IMR-90 (cell line): ENCODE results near the gene RPS27. TPM values are rescaled to one million over a fixed set of nuclear protein-coding genes. Genes with fewer than 3 reads are reported as not detected.

ENCODE experiments used
- ATAC-seq: fragments of 200-7000 bp; cut with Tn5 transposase; 2 replicates; pipeline ENCODE4 v1.9.1; 2020; ENCODE audit warnings: low read depth, mild to moderate bottlenecking, moderate library complexity
- BruUV-seq: library from RNA; stranded (reverse); fragments of 400-500 nt; replicated peaks from 2 replicates; lab custom pipeline; 2021; lab: Mats Ljungman, UMichigan
- CTCF ChIA-PET: fragments of 300-600 bp; formaldehyde crosslinking; extraction: SDS; loops from one replicate; lab custom pipeline; 2021; ENCODE audit warnings: antibody characterized with exemption; lab: Yijun Ruan, JAX
- POLR2A ChIA-PET: fragments of 300-600 bp; sonication (Branson Sonifier 250); formaldehyde crosslinking; loops from one replicate; lab custom pipeline; 2022; ENCODE audit warnings: antibody characterized with exemption; ENCODE audit not compliant: unreplicated experiment; lab: Charles Lee
- DNase-seq: peaks from one replicate; pipeline ENCODE4 v3.0.0; 2013
- H2AFZ ChIP-seq: replicated peaks from 2 replicates; pipeline ENCODE3; 2013; ENCODE audit warnings: low read length, mild to moderate bottlenecking; ENCODE audit not compliant: poor library complexity
- H2AK5ac ChIP-seq: 2 replicates; pipeline ENCODE4 v1.6.1; 2013; ENCODE audit warnings: low read depth, low read length, inconsistent platforms
- H2AK9ac ChIP-seq: replicated peaks from 2 replicates; pipeline ENCODE3; 2013; ENCODE audit warnings: mild to moderate bottlenecking, low read depth, low read length, moderate library complexity; ENCODE audit not compliant: poor library complexity
- H2BK120ac ChIP-seq: 2 replicates; pipeline ENCODE4 v1.6.1; 2013; ENCODE audit warnings: low read depth, low read length, inconsistent platforms
- H2BK15ac ChIP-seq: 3 replicates; pipeline ENCODE4 v1.6.1; 2013; ENCODE audit warnings: low read depth, low read length, inconsistent platforms
- H2BK20ac ChIP-seq: 2 replicates; pipeline ENCODE4 v1.6.1; 2013; ENCODE audit warnings: low read depth, mild to moderate bottlenecking, inconsistent platforms, low read length, moderate library complexity
- H2BK5ac ChIP-seq: 2 replicates; pipeline ENCODE4 v1.6.1; 2013; ENCODE audit warnings: mild to moderate bottlenecking, low read depth, low read length, inconsistent platforms; ENCODE audit not compliant: poor library complexity, severe bottlenecking
- H3K14ac ChIP-seq: replicated peaks from 2 replicates; pipeline ENCODE4 v1.6.1; 2013; ENCODE audit warnings: low read depth, low read length, inconsistent platforms
- H3K18ac ChIP-seq: 2 replicates; pipeline ENCODE4 v1.6.1; 2013; ENCODE audit warnings: low read depth, low read length, control low read depth
- H3K23ac ChIP-seq: 2 replicates; pipeline ENCODE4 v1.6.1; 2013; ENCODE audit warnings: low read depth, low read length, inconsistent platforms
- H3K27ac ChIP-seq: 2 replicates; pipeline ENCODE4 v1.5.1; 2013; ENCODE audit warnings: mild to moderate bottlenecking, control low read depth, low read length; ENCODE audit not compliant: insufficient read depth
- H3K27me3 ChIP-seq: 2 replicates; pipeline ENCODE4 v1.6.1; 2013; ENCODE audit warnings: low read length; ENCODE audit not compliant: control insufficient read depth, insufficient read depth
- H3K36me3 ChIP-seq: 2 replicates; pipeline ENCODE4 v1.6.1; 2013; ENCODE audit warnings: low read length, mixed read lengths; ENCODE audit not compliant: control insufficient read depth, insufficient read depth
- H3K4ac ChIP-seq: 2 replicates; pipeline ENCODE4 v1.6.1; 2013; ENCODE audit warnings: low read depth, low read length, inconsistent platforms
- H3K4me1 ChIP-seq: 2 replicates; pipeline ENCODE4 v1.6.1; 2013; ENCODE audit warnings: low read length, mixed read lengths; ENCODE audit not compliant: control insufficient read depth, insufficient read depth
- H3K4me2 ChIP-seq: 2 replicates; pipeline ENCODE4 v1.6.1; 2013; ENCODE audit warnings: low read depth, mild to moderate bottlenecking, control low read depth, low read length, moderate library complexity
- H3K4me3 ChIP-seq: 2 replicates; pipeline ENCODE4 v1.5.1; 2013; ENCODE audit warnings: low read depth, mild to moderate bottlenecking, control low read depth, low read length, moderate library complexity; ENCODE audit not compliant: insufficient read depth
- H3K56ac ChIP-seq: 2 replicates; pipeline ENCODE4 v1.6.1; 2013; ENCODE audit warnings: low read length, inconsistent platforms; ENCODE audit not compliant: insufficient read depth; ENCODE audit errors: extremely low read depth
- H3K79me1 ChIP-seq, 2 experiments: 2 replicates each; pipeline ENCODE4 v1.6.1; 2013; ENCODE audit warnings: low read length in 2 of 2, inconsistent platforms in 1 of 2, low read depth in 1 of 2
- H3K9ac ChIP-seq: 2 replicates; pipeline ENCODE4 v1.6.1; 2013; ENCODE audit warnings: low read depth, low read length, control low read depth
- H3K9me1 ChIP-seq: 2 replicates; pipeline ENCODE4 v1.6.1; 2013; ENCODE audit warnings: low read length, inconsistent platforms; ENCODE audit not compliant: insufficient read depth
- H3K9me3 ChIP-seq: 2 replicates; pipeline ENCODE4 v1.6.1; 2013; ENCODE audit warnings: low read length; ENCODE audit not compliant: control insufficient read depth, insufficient read depth
- H4K20me1 ChIP-seq: 2 replicates; pipeline ENCODE4 v1.6.1; 2013; ENCODE audit warnings: low read length, inconsistent platforms; ENCODE audit not compliant: insufficient read depth
- H4K5ac ChIP-seq: 2 replicates; pipeline ENCODE4 v1.6.1; 2013; ENCODE audit warnings: mild to moderate bottlenecking, low read depth, low read length, control low read depth
- H4K8ac ChIP-seq, 2 experiments: 2 replicates each; pipeline ENCODE4 v1.6.1; 2013; ENCODE audit warnings: low read depth in 2 of 2, low read length in 2 of 2, control low read depth in 1 of 2, inconsistent platforms in 1 of 2
- H4K91ac ChIP-seq: 2 replicates; pipeline ENCODE4 v1.6.1; 2013; ENCODE audit warnings: low read depth, low read length, inconsistent platforms; ENCODE audit not compliant: insufficient read depth
- BHLHE40 ChIP-seq: fragments of 150-350 bp; IDR thresholded peaks from 2 replicates; pipeline ENCODE4 v1.6.1; 2016; ENCODE audit warnings: mild to moderate bottlenecking, low read depth, low read length
- CEBPB ChIP-seq: IDR thresholded peaks from 2 replicates; pipeline ENCODE4 v1.6.1; 2012; ENCODE audit warnings: low read depth, low read length, improper control_type of control experiment
- CHD1 ChIP-seq: IDR thresholded peaks from 2 replicates; pipeline ENCODE4 v1.6.1; 2012; ENCODE audit warnings: low read depth, low read length, improper control_type of control experiment
- FOS ChIP-seq: fragments of 150-350 bp; IDR thresholded peaks from 2 replicates; pipeline ENCODE4 v1.6.1; 2016; ENCODE audit warnings: low read depth, low read length
- MAFK ChIP-seq: IDR thresholded peaks from 2 replicates; pipeline ENCODE4 v1.6.1; 2012; ENCODE audit warnings: low read depth, low read length, improper control_type of control experiment
- MAZ ChIP-seq: IDR thresholded peaks from 2 replicates; pipeline ENCODE4 v1.6.1; 2012; ENCODE audit warnings: low read depth, mild to moderate bottlenecking, low read length, improper control_type of control experiment, moderate library complexity, borderline replicate concordance
- MXI1 ChIP-seq: IDR thresholded peaks from 2 replicates; pipeline ENCODE4 v1.6.1; 2012; ENCODE audit warnings: low read depth, mild to moderate bottlenecking, low read length, moderate library complexity, borderline replicate concordance
- NFE2L2 ChIP-seq: fragments of 150-350 bp; IDR thresholded peaks from 2 replicates; pipeline ENCODE4 v1.6.1; 2016; ENCODE audit warnings: low read depth, mild to moderate bottlenecking, low read length
- POLR2A ChIP-seq: IDR thresholded peaks from 2 replicates; pipeline ENCODE4 v1.6.1; 2012; ENCODE audit warnings: mild to moderate bottlenecking, low read depth, low read length
- RAD21 ChIP-seq: IDR thresholded peaks from 2 replicates; pipeline ENCODE4 v1.6.1; 2012; ENCODE audit warnings: low read length, improper control_type of control experiment
- RCOR1 ChIP-seq: IDR thresholded peaks from 2 replicates; pipeline ENCODE4 v1.6.1; 2012; ENCODE audit warnings: mild to moderate bottlenecking, low read length, improper control_type of control experiment; ENCODE audit not compliant: insufficient replicate concordance
- RFX5 ChIP-seq: IDR thresholded peaks from 2 replicates; pipeline ENCODE4 v1.8.0; 2012; ENCODE audit warnings: low read depth, mild to moderate bottlenecking, low read length, moderate library complexity
- SMC3 ChIP-seq: fragments of 150-350 bp; IDR thresholded peaks from 2 replicates; pipeline ENCODE4 v1.6.1; 2016; ENCODE audit warnings: low read depth, mild to moderate bottlenecking, antibody characterized with exemption, low read length, moderate library complexity
- WGBS, 2 experiments: methylation state at CpG; one replicate each; pipeline versions ENCODE4 v1.1.5 to v1.1.7; 2013; ENCODE audit warnings: missing lambda C conversion rate in 2 of 2; ENCODE audit not compliant: insufficient read length in 1 of 2; ENCODE audit errors: extremely low coverage in 2 of 2; 5-methylcytosine and 5-hydroxymethylcytosine counted together
- dilution Hi-C: fragments of 300-500 bp; cut with HindIII; formaldehyde crosslinking; loops from one replicate; pipeline ENCODE4 v1.14.3; 2018; ENCODE audit warnings: low sequenced_read_pairs; ENCODE audit not compliant: unreplicated experiment
- in situ Hi-C: fragments of 300-500 bp; cut with MboI; formaldehyde crosslinking; loops from 3 replicates; pipeline ENCODE4 v1.14.3; 2019; ENCODE audit warnings: low sequenced_read_pairs, inconsistent platforms, mixed read lengths
- intact Hi-C: fragments of 100-400 bp; cut with micrococcal nuclease; formaldehyde crosslinking; loops from 2 replicates; pipeline ENCODE4 v1.10.0; 2022
- polyA plus RNA-seq, 3 experiments: library from polyadenylated mRNA; depleted of rRNA; stranded (reverse); fragments of >200 nt; gene quantifications; 2 replicates each; pipeline ENCODE4 v1.2.3, GENCODE V29; 2012; ENCODE audit warnings: low replicate concordance in 1 of 3
- total RNA-seq: library from RNA; depleted of rRNA; stranded (reverse); fragments of >200 nt; gene quantifications from 2 replicates; pipeline ENCODE4 v1.2.3, GENCODE V29; 2012
- TF ChIP-seq, protein P1 (sequence below): fragments of 150-350 bp; IDR thresholded peaks from 2 replicates; pipeline ENCODE4 v1.6.1; 2017; ENCODE audit warnings: mild to moderate bottlenecking, antibody characterized with exemption, low read length, low read depth
- TF ChIP-seq, protein P2 (sequence below): conservative IDR thresholded peaks from 2 replicates; pipeline ENCODE4 v1.5.1; 2012; ENCODE audit warnings: mild to moderate bottlenecking, low read depth, low read length, improper control_type of control experiment

RPS27 gene
- total and polyA plus RNA-seq, 2 of the 4 experiments (the other 2 are of a cell fraction) = 320 to 6,236 TPM

DNA sequence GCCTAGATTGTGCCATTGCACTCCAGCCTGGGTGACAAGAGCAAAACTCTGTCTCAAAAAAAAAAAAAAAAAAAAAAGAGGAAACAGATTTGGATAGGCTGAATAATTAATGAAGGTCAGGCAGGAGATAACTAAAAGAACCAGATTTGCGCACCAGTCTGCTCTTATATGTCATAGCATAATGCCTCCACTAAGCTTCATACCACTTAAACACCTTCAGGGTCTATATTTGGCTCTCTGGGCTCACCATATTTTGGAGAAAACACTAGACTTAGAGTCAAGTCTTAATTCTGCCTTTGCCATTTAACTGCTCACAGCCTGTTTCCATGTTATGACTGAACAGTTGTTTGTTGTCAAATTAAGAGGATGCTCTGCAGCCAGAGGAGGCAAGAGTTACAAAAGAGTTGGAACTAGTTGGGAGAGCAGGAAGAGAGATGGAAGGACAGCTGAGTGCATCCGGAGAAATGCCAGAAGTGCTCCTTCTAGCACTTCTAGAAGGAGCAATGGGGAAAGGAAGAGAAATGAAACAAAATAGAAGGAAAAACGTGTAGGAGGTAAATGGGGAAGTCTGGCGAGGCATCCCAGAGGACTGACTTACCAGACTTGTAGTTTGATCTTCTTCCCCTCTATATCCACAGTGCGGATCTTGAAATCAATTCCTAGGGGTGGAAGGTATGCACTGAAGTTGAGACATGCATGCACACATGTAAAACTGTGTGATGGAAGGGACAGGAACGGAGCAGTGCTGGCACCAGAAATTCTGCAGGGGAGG lies 6.3 kb upstream of the RPS27 start:
- H2AFZ ChIP-seq = no peak overlapping the region
- DNase-seq (no peak), ATAC-seq (no peak)
- peak overlapping the region; percentile 88 for H2BK5ac ChIP-seq
- H2BK20ac ChIP-seq = no peak overlapping the region
- peak overlapping the region; percentile 100 for H3K14ac ChIP-seq
- H4K91ac ChIP-seq = peak overlapping the region; percentile 71; the same call in 1 of the 2 replicates
- peak overlapping the region in 1 of 2 experiments; percentile 80; a peak in 1 of 4 replicates for H4K8ac ChIP-seq
- 20% methylated on average over 1 of the region's 6 CpGs; no CpG with 5 or more reads in 1 of the 2 experiments for WGBS, 2 experiments
- peak overlapping the region; percentile 98 for H3K9ac ChIP-seq
- POLR2A ChIA-PET = no interaction called here
- H4K5ac ChIP-seq = no peak overlapping the region; the same call in 1 of the 2 replicates
- peaks cover 19% of the 10 kb centered on the region for H3K36me3 ChIP-seq
- intact Hi-C loops (loop anchor here (10.0 kb wide), 1 partner anchor 480 kb away; no protein-coding TSS in a partner anchor), in situ Hi-C loops (no loop called here), dilution Hi-C loops (no loop called here)
- peak overlapping the region; percentile 74 for H2AK5ac ChIP-seq
- BruUV-seq = no TSS peak
- peaks cover 24 to 40% of the 10 kb centered on the region in 2 experiments for H3K79me1 ChIP-seq
- H3K18ac ChIP-seq = no peak overlapping the region
- peak overlapping the region; percentile 92 for H3K4me2 ChIP-seq
- peak overlapping the region; percentile 22 for H3K23ac ChIP-seq
- H2BK15ac ChIP-seq = no peak overlapping the region
- H3K4me3 ChIP-seq = peak overlapping the region; percentile 59
- no peak overlapping the region for H2BK120ac ChIP-seq
- no peak overlapping the region; the same call in 1 of the 2 replicates for H3K56ac ChIP-seq
- H3K27me3 ChIP-seq = no peaks in the 10 kb centered on the region
- peaks cover 4% of the 10 kb centered on the region for H3K4me1 ChIP-seq
- no peak overlapping the region for H2AK9ac ChIP-seq
- no peaks in the 10 kb centered on the region for H3K9me3 ChIP-seq
- H3K4ac ChIP-seq = peak overlapping the region; percentile 99; the same call in 1 of the 2 replicates
- H3K27ac ChIP-seq = peak overlapping the region; percentile 35; the same call in 1 of the 2 replicates
- CTCF ChIA-PET = interaction anchor here (0.7 kb wide), 1 partner anchor 177 kb away, joined by 6 read pairs; no protein-coding TSS in a partner anchor
- no peaks in the 10 kb centered on the region for H4K20me1 ChIP-seq
- peaks cover 8% of the 10 kb centered on the region for H3K9me1 ChIP-seq
- TF ChIP-seq, protein P1, sequence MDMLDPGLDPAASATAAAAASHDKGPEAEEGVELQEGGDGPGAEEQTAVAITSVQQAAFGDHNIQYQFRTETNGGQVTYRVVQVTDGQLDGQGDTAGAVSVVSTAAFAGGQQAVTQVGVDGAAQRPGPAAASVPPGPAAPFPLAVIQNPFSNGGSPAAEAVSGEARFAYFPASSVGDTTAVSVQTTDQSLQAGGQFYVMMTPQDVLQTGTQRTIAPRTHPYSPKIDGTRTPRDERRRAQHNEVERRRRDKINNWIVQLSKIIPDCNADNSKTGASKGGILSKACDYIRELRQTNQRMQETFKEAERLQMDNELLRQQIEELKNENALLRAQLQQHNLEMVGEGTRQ = no peak
- TF ChIP-seq POLR2A (no peak), RAD21 (no peak), RCOR1 (no peak), CEBPB (no peak), CHD1 (no peak), SMC3 (no peak), NFE2L2 (no peak), MAZ (no peak), MAFK (no peak), FOS (no peak), BHLHE40 (no peak), RFX5 (no peak), MXI1 (no peak)
- TF ChIP-seq, protein P2, sequence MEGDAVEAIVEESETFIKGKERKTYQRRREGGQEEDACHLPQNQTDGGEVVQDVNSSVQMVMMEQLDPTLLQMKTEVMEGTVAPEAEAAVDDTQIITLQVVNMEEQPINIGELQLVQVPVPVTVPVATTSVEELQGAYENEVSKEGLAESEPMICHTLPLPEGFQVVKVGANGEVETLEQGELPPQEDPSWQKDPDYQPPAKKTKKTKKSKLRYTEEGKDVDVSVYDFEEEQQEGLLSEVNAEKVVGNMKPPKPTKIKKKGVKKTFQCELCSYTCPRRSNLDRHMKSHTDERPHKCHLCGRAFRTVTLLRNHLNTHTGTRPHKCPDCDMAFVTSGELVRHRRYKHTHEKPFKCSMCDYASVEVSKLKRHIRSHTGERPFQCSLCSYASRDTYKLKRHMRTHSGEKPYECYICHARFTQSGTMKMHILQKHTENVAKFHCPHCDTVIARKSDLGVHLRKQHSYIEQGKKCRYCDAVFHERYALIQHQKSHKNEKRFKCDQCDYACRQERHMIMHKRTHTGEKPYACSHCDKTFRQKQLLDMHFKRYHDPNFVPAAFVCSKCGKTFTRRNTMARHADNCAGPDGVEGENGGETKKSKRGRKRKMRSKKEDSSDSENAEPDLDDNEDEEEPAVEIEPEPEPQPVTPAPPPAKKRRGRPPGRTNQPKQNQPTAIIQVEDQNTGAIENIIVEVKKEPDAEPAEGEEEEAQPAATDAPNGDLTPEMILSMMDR = no peak
